NCI-H146 treated with DMSO at 0.1 percent for 48 hours (cell line): ENCODE measurements around the gene ANO1.

Experiments used
- DNase-seq: peaks from one replicate; lab custom pipeline; 2025; ENCODE audit not compliant: unreplicated experiment; lab: John Stamatoyannopoulos, UW

ANO1 gene

GRCh38 chr11:70092959-70093715, 15.0 kb downstream of the ANO1 start:
- DNase-seq = no peak

GRCh38 chr11:70095541-70096252, 17.6 kb downstream of the ANO1 start:
- no peak for DNase-seq

- DNase-seq = no peak
Observed at GRCh38 chr11:70097783-70098563, 19.9 kb downstream of the ANO1 start.

GRCh38 chr11:70098936-70099335, 20.8 kb downstream of the ANO1 start:
- DNase-seq = no peak

GRCh38 chr11:70099578-70100279, 21.6 kb downstream of the ANO1 start:
- DNase-seq = no peak

GRCh38 chr11:70100280-70100603, 22.1 kb downstream of the ANO1 start:
- DNase-seq = no peak

GRCh38 chr11:70100791-70101190, 22.7 kb downstream of the ANO1 start:
- no peak for DNase-seq

- no peak for DNase-seq
Observed at GRCh38 chr11:70103256-70103975, 25.3 kb downstream of the ANO1 start.

- DNase-seq = no peak
Observed at GRCh38 chr11:70104419-70104818, 26.3 kb downstream of the ANO1 start.

GRCh38 chr11:70104961-70105360, 26.8 kb downstream of the ANO1 start:
- DNase-seq = no peak

GRCh38 chr11:70105369-70105754, 27.2 kb downstream of the ANO1 start:
- DNase-seq = no peak

- DNase-seq = no peak
Observed at GRCh38 chr11:70105755-70106571, 27.8 kb downstream of the ANO1 start.

- DNase-seq = no peak
Observed at GRCh38 chr11:70106757-70107156, 28.6 kb downstream of the ANO1 start.

- no peak for DNase-seq
Observed at GRCh38 chr11:70107191-70107590, 29.1 kb downstream of the ANO1 start.

- DNase-seq = no peak
Observed at GRCh38 chr11:70107756-70108155, 29.6 kb downstream of the ANO1 start.

- no peak for DNase-seq
Observed at GRCh38 chr11:70108250-70108649, 30.1 kb downstream of the ANO1 start.

GRCh38 chr11:70109006-70109405, 30.9 kb downstream of the ANO1 start:
- DNase-seq = no peak

- no peak for DNase-seq
Observed at GRCh38 chr11:70109903-70110302, 31.8 kb downstream of the ANO1 start.

- DNase-seq = no peak
Observed at GRCh38 chr11:70110538-70111055, 32.5 kb downstream of the ANO1 start.
